ENCODE data around the gene DPEP3. TPM values are rescaled to one million over a fixed set of nuclear protein-coding genes. Genes with fewer than 3 reads are reported as not detected.

The DPEP3 gene
- total RNA-seq, 1 donor from 2014 or later: not detected

DNA sequence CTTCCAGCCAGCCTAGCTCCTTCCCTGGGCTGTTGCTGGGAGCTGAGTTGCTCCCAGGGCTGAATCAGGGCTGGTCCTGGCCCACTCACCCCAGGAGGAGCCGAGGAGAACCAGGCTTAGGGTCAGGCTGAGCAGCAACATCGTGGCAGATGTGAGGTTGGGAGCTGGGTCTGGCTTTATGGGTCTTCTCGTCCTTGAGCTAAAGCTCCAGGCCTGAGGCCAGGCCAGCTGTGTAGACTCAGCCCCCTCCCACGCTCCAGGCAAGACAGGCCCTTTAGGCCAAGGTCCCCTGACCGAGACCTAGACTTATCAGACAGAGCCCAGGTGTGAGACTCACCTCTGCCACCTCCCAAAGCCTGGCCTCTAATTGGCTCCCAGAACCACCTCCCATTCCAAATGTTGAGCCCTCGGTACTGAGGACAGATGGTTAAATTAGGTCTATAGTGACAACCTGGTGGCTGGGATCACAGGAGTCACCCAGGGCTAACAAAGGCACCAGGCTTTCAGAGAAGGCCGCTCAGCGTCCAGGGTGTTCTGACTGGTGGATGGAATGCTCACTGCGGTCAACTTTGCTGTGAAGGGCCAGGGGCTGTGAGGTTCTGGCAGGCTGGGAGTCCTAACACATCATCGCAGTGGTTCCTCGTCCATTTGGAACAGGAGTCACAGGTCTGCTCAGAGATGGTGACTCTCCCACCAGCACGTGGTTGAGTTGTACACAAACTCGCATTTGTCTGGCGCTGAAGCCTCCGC lies 48.4 kb downstream of the DPEP3 start, which contains the start of gene CTRL:
Gene CTRL, minus strand, starts transcription at position 151 of the 750 bp plus-strand sequence. Its CDS starts 10 bp downstream, at position 141.
- no peak for DNase-seq (ENCODE audit: low spot score)

DNA sequence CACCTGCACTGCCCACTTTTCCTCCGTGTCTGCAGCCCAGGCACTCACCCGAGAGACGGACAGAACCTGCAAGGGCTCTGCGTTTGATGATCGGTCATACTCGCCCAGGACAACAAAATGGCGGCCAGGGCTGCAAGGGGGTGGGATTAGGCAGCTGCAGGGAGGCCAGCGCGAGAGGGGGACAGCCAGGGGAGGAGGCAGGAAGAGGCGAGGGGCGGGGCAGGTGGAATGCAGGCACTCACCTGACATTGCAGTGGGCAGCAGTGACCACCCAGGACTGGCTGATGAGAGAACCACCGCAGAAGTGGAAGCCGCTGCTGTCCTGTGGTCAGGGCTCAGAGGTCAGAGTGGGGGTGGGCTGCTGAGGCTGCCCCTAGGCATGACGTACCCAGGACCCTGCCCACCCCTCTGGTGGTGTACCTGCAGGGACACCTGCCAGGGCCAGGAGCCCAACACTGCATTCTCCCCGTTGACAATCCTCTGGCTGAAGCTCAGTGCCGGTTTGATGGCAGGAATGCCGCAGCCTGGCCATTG lies 49.6 kb downstream of the DPEP3 start:
- no peak for DNase-seq (ENCODE audit: low spot score)

DNA sequence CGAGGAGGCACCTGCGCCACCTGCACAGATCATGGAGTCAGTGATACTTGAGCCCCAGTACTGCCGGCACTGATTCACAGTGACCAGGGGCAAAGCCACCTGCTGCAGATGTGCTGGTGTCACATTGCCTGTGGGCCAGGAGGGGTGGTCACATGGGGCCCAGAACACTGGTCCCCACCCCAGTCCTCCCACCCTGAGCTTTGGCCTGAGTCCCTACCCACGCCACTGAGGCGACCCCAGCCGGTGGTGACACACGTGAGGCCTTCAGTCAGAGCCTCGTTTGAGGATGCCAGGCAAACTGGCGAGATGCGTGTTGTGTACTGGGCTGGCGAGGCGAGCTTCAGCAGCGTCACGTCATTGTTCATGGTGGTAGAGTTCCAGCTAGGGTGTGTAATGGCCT lies 50.1 kb downstream of the DPEP3 start:
- no peak for DNase-seq (ENCODE audit: low spot score)

DNA sequence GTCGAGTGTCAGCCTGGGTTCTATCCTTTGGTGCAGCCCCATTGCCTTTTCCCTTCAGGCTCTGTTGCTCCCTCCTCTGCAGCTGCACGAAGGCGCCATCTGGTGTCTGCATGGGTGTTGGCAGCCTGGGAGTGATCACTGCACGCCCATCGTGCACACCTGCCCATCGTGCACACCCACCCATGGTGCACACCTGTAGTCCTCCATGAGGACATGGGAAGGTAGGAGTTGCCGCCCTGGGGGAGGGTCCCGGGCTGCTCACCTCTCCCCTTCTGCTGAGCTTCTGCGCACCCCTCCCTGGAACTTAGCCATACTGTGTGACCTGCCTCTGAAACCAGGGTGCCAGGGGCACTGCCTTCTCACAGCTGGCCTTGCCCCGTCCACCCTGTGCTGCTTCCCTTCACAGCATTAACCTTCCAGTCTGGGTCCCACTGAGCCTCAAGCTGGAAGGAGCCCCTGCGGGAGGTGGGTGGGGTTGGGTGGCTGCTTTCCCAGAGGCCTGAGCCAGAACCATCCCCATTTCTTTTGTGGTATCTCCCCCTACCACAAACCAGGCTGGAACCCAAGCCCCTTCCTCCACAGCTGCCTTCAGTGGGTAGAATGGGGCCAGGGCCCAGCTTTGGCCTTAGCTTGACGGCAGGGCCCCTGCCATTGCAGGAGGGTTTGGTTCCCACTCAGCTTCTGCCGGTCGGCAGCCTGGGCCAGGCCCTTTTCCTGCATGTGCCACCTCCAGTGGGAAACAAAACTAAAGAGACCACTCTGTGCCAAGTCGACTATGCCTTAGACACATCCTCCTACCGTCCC lies 51.5 kb downstream of the DPEP3 start:
- DNase-seq (ENCODE audit: low spot score): peak; percentile 59

DNA sequence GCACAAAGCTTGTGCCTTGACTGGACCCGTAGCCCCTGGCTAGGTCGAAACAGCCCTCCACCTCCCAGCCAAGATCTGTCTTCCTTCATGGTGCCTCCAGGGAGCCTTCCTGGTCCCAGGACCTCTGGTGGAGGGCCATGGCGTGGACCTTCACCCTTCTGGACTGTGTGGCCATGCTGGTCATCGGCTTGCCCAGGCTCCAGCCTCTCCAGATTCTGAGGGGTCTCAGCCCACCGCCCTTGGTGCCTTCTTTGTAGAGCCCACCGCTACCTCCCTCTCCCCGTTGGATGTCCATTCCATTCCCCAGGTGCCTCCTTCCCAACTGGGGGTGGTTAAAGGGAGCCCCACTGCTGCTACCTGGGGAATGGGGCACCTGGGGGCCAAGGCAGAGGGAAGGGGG lies 52.2 kb downstream of the DPEP3 start:
- no peak for DNase-seq (ENCODE audit: low spot score)

DNA sequence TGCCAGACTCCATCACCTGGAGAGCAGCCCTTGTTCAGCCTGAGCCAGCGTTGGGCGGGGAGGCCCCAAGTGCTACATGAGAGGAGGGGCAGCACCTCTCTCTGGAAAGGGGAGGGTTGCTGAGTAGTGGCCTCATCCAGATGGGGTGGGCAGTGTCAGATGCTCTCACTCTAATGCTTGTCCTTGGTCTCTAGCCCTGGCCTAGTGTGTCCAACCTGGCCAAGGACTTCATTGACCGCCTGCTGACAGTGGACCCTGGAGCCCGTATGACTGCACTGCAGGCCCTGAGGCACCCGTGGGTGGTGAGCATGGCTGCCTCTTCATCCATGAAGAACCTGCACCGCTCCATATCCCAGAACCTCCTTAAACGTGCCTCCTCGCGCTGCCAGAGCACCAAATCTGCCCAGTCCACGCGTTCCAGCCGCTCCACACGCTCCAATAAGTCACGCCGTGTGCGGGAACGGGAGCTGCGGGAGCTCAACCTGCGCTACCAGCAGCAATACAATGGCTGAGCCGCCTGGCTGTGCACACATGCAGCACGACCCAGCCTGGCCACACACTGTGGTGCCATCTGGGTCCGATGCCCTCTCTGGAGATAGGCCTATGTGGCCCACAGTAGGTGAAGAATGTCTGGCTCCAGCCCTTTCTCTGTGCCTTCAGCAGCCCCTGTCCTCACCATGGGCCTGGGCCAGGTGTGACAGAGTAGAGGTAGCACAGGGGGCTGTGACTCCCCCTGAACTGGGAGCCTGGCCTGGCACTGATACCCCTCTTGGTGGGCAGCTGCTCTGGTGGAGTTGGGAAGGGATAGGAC lies 53.0 kb downstream of the DPEP3 start:
- no peak for DNase-seq (ENCODE audit: low spot score)

DNA sequence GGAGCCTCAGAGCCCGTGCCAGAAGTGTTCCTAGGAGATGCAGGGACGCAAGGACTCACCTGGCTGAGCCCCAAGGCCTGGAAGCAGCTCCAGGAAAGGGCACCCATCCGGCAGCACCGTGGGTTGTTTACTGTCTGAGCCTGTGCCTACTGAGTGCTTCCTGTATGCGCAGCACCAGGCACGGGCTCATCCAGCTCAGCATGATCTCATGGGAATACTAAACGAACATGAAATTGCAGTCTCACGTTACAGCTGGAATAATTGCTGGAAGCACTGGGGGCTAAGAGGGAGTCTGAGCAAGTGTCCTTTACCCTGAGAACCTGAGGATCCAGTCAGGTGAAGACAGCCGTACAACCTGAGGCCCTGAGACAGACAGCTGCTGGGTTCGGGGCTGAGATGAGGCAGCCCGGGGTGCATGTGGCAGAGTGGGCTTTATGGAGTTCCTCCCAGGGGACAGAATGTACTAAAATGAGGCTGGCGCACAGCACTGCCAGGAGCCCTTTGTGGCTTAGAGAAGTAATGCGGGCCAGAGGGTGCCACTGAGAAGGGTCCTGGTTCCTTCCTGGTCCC lies 54.0 kb downstream of the DPEP3 start:
- no peak for DNase-seq (ENCODE audit: low spot score)

Other genes with a start within 250 kb of the DPEP3 start
- 2.4 TPM for gene RANBP10, start 173.9 kb downstream of the DPEP3 start, total RNA-seq (ENCODE audit: insufficient read depth, low replicate concordance)
- 0.24 TPM for gene TSNAXIP1, start 173.6 kb downstream of the DPEP3 start, total RNA-seq (ENCODE audit: insufficient read depth, low replicate concordance)
- gene THAP11, start 138.2 kb downstream of the DPEP3 start, total RNA-seq (ENCODE audit: insufficient read depth, low replicate concordance): 32.3 TPM
- 112 TPM for gene NUTF2, start 133.6 kb downstream of the DPEP3 start, total RNA-seq (ENCODE audit: insufficient read depth, low replicate concordance)
- gene CENPT, start 132.8 kb downstream of the DPEP3 start, total RNA-seq (ENCODE audit: insufficient read depth, low replicate concordance): 70.1 TPM
- gene EDC4, start 107.4 kb downstream of the DPEP3 start, total RNA-seq (ENCODE audit: insufficient read depth, low replicate concordance): 79.0 TPM
- not detected for gene NRN1L, start 95.6 kb downstream of the DPEP3 start, total RNA-seq (ENCODE audit: insufficient read depth, low replicate concordance)
- gene PSKH1, start 87.2 kb downstream of the DPEP3 start, total RNA-seq (ENCODE audit: insufficient read depth, low replicate concordance): 11.3 TPM
- 0.48 TPM for gene CTRL, start 48.6 kb downstream of the DPEP3 start, total RNA-seq (ENCODE audit: insufficient read depth, low replicate concordance)
- 29.9 TPM for gene PSMB10, start 43.6 kb downstream of the DPEP3 start, total RNA-seq (ENCODE audit: insufficient read depth, low replicate concordance)
- 22.1 TPM for gene LCAT, start 36.4 kb downstream of the DPEP3 start, total RNA-seq (ENCODE audit: insufficient read depth, low replicate concordance)
- 40.0 TPM for gene SLC12A4, start 11.9 kb downstream of the DPEP3 start, total RNA-seq (ENCODE audit: insufficient read depth, low replicate concordance)
- 5.1 TPM for gene DPEP2, start 19.0 kb upstream of the DPEP3 start, total RNA-seq (ENCODE audit: insufficient read depth, low replicate concordance)
- gene DPEP2NB, start 35.4 kb upstream of the DPEP3 start, total RNA-seq (ENCODE audit: insufficient read depth, low replicate concordance): not detected
- gene DDX28, start 42.7 kb upstream of the DPEP3 start, total RNA-seq (ENCODE audit: insufficient read depth, low replicate concordance): 12.3 TPM
- gene DUS2, start 42.8 kb upstream of the DPEP3 start, total RNA-seq (ENCODE audit: insufficient read depth, low replicate concordance): 5.8 TPM
- gene NFATC3, start 104.9 kb upstream of the DPEP3 start, total RNA-seq (ENCODE audit: insufficient read depth, low replicate concordance): 22.6 TPM